Calu3 (cell line): ENCODE data around the gene CLDN25. TPM values are rescaled to one million over a fixed set of nuclear protein-coding genes. Genes with fewer than 3 reads are reported as not detected.

ENCODE experiments used
- BruUV-seq: library from RNA; stranded (reverse); fragments of 400-500 nt; replicated peaks from 2 replicates; lab custom pipeline; 2021; lab: Mats Ljungman, UMichigan
- CTCF ChIA-PET: fragments of 300-600 bp; sonication (Branson Sonifier 250); formaldehyde crosslinking; loops from one replicate; lab custom pipeline; 2022; ENCODE audit warnings: antibody characterized with exemption; lab: Charles Lee
- DNase-seq: peaks from one replicate; pipeline ENCODE4 v3.0.0; 2022
- H3K27ac Mint-ChIP-seq: one replicate; pipeline ENCODE4 v1.8.0; 2022; ENCODE audit warnings: mixed read lengths; ENCODE audit not compliant: unreplicated experiment
- H3K27me3 Mint-ChIP-seq: one replicate; pipeline ENCODE4 v1.8.0; 2022; ENCODE audit warnings: mixed read lengths; ENCODE audit not compliant: unreplicated experiment
- H3K36me3 Mint-ChIP-seq: one replicate; pipeline ENCODE4 v1.8.0; 2022; ENCODE audit warnings: mild to moderate bottlenecking, moderate library complexity, mixed read lengths; ENCODE audit not compliant: insufficient read depth, unreplicated experiment
- H3K4me1 Mint-ChIP-seq: one replicate; pipeline ENCODE4 v1.8.0; 2022; ENCODE audit warnings: mild to moderate bottlenecking, low read depth, mixed read lengths; ENCODE audit not compliant: unreplicated experiment
- H3K4me3 Mint-ChIP-seq: one replicate; pipeline ENCODE4 v1.8.0; 2022; ENCODE audit warnings: mild to moderate bottlenecking, low read depth, moderate library complexity, mixed read lengths; ENCODE audit not compliant: unreplicated experiment
- H3K9me3 Mint-ChIP-seq: one replicate; pipeline ENCODE4 v1.8.0; 2022; ENCODE audit warnings: low read depth, mixed read lengths; ENCODE audit not compliant: unreplicated experiment
- intact Hi-C: fragments of 100-400 bp; cut with micrococcal nuclease; formaldehyde crosslinking; loops from one replicate; pipeline ENCODE4 v1.10.0; 2022; ENCODE audit not compliant: unreplicated experiment
- total RNA-seq: library from RNA; stranded (reverse); gene quantifications from 2 replicates; pipeline ENCODE4 v1.2.3, GENCODE V29; 2022
- TF ChIP-seq, protein P1 (sequence below): fragments of 200-600 bp; IDR thresholded peaks from one replicate; pipeline ENCODE4 v1.8.0; 2022; ENCODE audit warnings: antibody characterized with exemption; ENCODE audit not compliant: unreplicated experiment

Gene CLDN25
- total RNA-seq, 1 experiment from 2014 or later: not detected

- H3K36me3 Mint-ChIP-seq: peaks cover 4% of the 10 kb centered on the region
- no peak for DNase-seq
- H3K27me3 Mint-ChIP-seq: no peaks in the 10 kb centered on the region
- no peaks in the 10 kb centered on the region for H3K4me1 Mint-ChIP-seq
- intact Hi-C loops: no loop called here
- CTCF ChIA-PET: no interaction called here
- TF ChIP-seq, protein P1, sequence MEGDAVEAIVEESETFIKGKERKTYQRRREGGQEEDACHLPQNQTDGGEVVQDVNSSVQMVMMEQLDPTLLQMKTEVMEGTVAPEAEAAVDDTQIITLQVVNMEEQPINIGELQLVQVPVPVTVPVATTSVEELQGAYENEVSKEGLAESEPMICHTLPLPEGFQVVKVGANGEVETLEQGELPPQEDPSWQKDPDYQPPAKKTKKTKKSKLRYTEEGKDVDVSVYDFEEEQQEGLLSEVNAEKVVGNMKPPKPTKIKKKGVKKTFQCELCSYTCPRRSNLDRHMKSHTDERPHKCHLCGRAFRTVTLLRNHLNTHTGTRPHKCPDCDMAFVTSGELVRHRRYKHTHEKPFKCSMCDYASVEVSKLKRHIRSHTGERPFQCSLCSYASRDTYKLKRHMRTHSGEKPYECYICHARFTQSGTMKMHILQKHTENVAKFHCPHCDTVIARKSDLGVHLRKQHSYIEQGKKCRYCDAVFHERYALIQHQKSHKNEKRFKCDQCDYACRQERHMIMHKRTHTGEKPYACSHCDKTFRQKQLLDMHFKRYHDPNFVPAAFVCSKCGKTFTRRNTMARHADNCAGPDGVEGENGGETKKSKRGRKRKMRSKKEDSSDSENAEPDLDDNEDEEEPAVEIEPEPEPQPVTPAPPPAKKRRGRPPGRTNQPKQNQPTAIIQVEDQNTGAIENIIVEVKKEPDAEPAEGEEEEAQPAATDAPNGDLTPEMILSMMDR: no peak
- no TSS peak for BruUV-seq
- no peaks in the 10 kb centered on the region for H3K9me3 Mint-ChIP-seq
- H3K27ac Mint-ChIP-seq: no peak overlapping the region
- H3K4me3 Mint-ChIP-seq: no peak overlapping the region
Observed at GRCh38 chr11:113827477-113827876, 47.9 kb downstream of the CLDN25 start.

GRCh38 chr11:113828191-113828590, 48.6 kb downstream of the CLDN25 start:
- CTCF ChIA-PET: interaction anchor here (0.5 kb wide), 1 partner anchor 29 kb away, joined by 3 read pairs; no protein-coding TSS in a partner anchor

GRCh38 chr11:113829751-113830150, 50.2 kb downstream of the CLDN25 start:
- Mint-ChIP-seq H3K9me3 (no peaks in the 10 kb centered on the region), H3K27ac (no peak overlapping the region), H3K36me3 (no peaks in the 10 kb centered on the region), H3K4me1 (no peaks in the 10 kb centered on the region), H3K4me3 (no peak overlapping the region), H3K27me3 (no peaks in the 10 kb centered on the region)
- BruUV-seq: no TSS peak
- TF ChIP-seq, protein P1: no peak
- intact Hi-C loops: no loop called here
- CTCF ChIA-PET: no interaction called here
- DNase-seq: no peak

More at GRCh38 chr11:113828191-113828590, 48.6 kb downstream of the CLDN25 start:
- Mint-ChIP-seq H3K36me3 (no peaks in the 10 kb centered on the region), H3K9me3 (no peaks in the 10 kb centered on the region), H3K4me3 (no peak overlapping the region), H3K27me3 (no peaks in the 10 kb centered on the region), H3K27ac (no peak overlapping the region), H3K4me1 (no peaks in the 10 kb centered on the region)
- DNase-seq: no peak
- intact Hi-C loops: no loop called here
- TF ChIP-seq, protein P1: no peak
- no TSS peak for BruUV-seq

Other genes with a start within 250 kb of the CLDN25 start
- gene TMPRSS5, start 73.5 kb upstream of the CLDN25 start, total RNA-seq: 7.4 and 9.6 TPM in 2 replicates
- gene ZW10, start 6.1 kb upstream of the CLDN25 start, total RNA-seq: 15.3 and 15.9 TPM in 2 replicates
- gene USP28, start 95.8 kb downstream of the CLDN25 start, total RNA-seq: 20.0 and 22.8 TPM in 2 replicates
- gene HTR3B, start 125.0 kb downstream of the CLDN25 start, total RNA-seq: not detected in 2 replicates
- gene HTR3A, start 195.3 kb downstream of the CLDN25 start, total RNA-seq: 0.42 TPM in 1 of 2 replicates, not detected in the other